HG02763 (cell line): ENCODE data around the gene FBXW7.

ENCODE experiments used
- ATAC-seq: cut with Tn5 transposase; IDR thresholded peaks from one replicate; pipeline ENCODE4 v1.9.1; 2021; ENCODE audit warnings: mild to moderate bottlenecking, moderate library complexity; ENCODE audit not compliant: unreplicated experiment

The FBXW7 gene

DNA sequence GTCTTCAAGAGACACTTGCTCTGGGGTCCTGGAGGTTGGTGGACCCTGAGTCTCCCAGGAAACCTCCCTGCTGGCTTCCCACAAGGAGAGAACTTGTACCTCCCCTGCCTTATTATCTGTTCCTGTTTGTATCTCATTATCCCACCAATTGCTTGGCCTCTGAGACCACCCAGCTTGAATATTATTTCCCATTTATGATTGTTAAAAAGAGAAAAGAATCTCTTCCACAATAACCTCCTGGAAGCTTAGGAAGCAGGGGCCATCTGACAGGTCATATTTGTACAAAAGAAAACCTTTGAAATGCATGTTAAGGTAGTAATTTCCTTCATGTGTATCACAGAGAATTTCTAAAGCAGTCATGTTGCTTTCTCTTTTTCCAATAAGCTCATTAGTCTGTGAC, 239.5 kb downstream of the FBXW7 start:
- no peak for ATAC-seq

DNA sequence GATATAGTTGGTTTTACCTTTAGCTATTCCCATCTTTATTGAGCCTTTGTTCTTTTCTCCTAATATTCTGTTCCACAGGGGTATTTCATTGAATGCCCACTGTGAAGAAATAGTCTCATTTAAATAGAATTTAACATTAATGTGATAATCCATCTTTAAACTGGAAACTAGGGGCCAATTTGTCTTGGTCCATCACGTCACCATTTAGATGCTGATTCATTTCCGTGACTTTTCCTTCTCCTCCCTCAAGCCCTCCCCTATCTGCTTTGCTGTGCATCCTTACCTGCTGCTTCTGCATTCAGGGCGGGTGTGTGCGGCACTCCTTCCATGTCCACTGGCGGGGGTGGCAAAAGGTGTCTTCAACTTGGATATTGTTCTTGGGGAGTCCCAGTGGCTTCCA, 241.1 kb downstream of the FBXW7 start:
- no peak for ATAC-seq

DNA sequence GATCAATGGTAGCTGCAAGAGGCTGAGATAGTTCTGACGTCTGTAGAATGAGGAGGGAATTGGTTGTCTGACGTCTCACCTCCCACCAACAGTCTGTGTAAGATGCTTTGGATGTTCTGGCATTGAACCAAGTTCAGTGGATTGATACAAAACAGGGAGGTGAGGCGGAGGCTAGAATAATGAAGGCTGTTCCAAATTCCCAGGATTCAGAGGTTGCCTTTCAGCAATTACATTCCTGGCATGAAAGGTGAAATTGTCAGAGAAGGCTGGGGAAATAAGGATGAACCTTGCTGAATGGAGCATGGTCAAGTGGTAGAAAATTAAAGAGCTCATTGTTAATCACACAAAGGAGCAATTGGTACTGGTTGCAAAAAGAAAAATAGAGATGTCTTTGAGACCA, 241.6 kb downstream of the FBXW7 start:
- no peak for ATAC-seq

DNA sequence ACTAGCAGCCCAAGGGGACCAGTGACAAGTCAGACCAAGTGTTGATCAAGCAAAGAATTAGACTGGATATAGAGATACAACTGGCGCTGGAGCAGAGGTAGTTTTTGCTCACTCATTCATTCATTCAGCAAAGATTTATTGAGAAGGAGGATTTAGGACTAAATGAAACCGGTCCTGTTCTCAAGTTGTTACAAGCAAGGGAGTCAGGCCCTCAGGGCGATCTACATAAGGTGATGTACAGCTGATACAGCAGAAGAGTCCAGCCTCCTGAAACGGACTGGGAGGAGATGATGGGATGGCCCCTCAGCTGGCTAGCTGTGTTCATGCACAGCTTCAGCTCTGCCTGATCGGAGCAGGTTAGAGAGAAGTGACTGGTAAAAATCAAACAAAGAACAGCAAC, 242.4 kb downstream of the FBXW7 start:
- ATAC-seq, result no peak

DNA sequence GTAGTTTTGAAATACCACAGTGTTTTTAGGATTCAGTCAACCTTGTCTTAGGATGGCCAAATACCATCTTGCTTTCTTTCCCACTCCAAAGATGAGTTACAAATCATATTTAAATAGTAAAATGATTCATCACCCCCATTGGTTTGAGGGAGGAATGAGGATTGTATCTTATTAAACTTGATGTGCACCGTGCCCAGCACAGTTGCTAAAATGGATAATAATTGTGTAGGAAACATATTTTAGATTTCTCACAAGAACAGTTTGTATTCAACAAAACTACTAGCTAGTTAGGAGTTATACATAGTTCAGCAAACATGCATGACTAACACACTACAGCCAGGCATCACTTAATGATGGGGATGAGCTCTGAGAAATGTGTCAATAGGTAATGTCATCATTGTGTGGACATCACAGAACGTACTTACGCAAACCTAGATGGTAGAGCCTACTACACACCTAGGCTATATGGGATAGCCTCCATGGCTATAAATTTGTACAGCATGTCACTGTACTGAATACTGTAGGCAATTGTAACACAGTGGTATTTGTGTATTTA, 245.4 kb downstream of the FBXW7 start:
- ATAC-seq, result no peak

DNA sequence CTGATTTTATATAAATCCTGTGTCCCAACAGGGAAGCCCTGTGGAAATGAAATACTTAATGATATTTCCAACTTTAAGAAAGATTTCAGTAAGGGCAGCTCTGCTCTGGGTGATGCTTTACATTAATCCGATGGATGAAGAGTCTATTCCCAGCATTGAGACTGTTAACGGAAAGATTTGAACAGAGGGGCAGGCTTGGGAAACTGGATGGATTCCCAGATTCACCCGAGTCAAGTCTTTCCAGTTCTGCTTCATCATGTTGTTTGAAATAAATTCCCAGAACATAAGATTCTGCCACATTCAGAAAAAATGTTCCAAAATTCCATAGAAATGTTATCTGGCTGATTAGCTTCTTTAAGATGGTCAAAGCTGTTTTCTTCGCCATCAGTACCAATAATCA, 246.0 kb downstream of the FBXW7 start:
- ATAC-seq, result no peak

DNA sequence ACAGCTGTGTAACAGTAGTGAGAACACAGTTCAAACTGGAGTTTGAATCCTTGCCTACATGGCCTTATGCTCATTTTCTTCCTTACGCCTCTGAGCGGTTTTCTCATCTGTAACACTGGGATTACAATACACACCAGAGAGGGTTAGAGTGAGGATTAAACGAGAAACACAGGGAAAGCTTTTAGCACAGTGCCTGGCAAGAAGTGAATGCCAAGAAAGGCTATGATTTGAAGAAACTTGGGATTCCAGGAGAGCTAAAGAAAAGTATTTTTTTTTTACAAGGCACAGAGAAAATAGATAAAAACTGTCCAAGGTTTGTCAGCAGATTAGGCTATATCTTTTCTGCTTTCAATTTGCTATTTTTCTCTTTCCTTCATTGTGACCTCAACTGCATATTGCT, 246.4 kb downstream of the FBXW7 start:
- ATAC-seq, result no peak

DNA sequence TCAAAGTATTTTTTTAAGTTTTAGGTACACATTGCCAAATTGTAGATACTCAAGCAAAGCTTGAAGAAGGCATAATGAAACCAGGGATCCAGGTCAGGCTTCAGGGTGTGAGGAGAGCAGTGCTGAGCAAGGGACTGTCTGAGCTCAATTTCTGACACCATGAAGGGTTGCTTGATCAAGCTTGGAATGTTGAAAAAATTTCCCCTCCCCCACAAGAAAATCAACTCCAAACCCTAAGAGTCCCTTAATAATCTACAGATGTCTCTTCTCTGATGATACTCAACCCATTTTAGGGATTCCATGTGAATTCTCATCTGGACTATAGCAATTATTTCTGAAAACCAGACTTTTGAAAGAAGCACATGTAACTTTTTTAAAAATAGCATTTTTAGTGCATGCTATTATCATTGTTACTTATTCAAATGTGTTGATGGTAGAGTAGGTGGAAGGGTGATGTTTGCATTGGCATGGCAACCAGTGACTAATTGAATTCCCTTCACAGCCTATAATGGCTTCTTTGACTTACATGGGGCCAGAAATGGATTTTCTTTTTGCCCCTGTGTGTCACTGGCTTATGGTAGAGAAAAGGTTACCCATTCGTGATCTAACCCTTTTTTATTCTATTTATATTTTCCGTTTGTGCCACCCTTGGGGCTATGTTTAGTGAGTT, 252.0 kb downstream of the FBXW7 start:
- no peak for ATAC-seq

DNA sequence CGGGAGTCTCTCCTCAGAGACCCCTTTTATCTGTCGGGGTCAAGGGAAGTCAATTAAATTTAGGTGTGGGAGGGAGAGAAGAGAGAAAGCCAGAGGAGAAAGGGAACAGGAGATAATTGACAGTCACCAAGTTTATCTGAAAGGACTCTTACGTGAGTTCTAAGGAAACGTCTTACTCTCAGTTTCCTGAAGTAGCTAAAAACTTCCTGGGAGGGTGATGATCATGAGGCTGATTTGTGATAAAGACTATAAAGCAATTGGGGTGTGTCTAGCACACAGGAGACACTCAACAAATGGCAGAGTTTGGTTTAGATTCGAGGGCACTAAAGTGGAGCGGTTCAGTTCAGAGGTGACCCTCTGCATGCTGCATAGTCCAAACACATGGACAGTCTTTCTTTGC, 254.1 kb downstream of the FBXW7 start:
- ATAC-seq, result no peak

DNA sequence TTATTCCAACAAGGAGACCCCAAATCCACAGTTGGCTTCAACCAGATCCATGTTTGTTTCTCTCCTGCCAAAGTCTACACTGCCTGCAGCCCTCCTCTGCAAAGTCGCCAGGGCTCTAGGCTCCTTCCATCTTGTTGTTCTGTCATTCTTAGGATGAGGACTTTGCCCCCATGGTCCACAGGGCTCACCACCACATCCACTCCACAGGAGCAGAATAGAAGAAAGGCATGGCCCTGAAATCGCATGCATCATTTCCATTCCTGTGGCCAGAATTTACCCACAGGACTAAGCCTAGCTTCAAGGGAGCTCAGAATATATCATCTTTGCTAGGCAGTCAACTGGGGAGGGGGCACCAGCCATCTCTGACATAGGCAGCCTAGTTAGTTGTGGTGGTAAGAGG, 254.7 kb downstream of the FBXW7 start:
- ATAC-seq, result no peak

DNA sequence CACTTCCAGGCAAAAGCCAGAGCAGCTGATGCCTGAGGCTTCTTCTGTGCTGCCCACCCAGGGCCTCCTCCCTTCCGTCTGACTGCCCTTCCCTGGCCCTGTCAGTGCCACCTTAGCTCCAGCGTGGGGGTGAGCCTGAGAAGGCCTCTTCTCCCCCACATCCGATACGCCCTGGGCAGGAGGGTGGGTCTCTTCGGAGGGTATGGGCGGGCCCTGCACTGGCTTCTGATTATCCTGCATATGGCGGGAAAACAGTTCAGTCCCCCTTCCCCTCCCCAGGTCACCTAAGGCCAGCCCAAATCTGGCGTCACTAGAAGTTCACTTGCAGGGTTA, 256.7 kb downstream of the FBXW7 start:
- ATAC-seq, result no peak

DNA sequence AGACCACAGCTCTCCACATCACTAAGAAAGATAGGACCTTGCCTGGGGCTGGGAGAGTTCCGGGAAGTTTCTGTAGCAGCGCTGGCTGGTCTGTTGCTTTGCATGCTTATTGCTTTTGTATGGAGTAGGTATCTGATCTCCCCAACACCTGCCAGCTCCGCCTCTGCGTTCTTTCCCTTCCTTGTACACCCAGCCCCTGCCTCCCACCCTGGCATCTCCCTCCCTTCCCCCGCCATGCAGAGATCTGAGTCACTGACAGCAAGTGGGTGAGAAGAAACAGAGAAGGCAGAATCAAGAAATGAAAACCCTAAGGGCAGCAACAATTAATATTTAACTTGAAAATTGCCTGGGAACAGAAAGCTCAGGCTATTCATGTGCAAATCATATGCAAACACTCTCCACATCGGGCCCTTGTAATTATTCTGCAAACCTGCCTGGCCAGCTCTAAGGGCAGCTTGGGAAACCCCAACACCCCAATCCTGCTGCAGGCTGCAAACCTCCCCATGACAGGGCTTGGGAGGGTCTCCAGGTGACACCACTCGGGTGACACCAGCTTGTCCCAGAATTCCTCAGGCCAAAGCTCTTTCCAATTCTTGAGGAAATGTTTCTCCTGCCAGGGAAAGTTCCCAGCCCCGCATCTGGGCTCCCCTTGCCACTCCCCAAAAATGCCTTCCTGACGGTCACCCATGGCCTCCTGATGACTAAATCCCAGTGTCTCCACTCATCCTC, 257.2 kb downstream of the FBXW7 start:
- peak; percentile 69 for ATAC-seq

DNA sequence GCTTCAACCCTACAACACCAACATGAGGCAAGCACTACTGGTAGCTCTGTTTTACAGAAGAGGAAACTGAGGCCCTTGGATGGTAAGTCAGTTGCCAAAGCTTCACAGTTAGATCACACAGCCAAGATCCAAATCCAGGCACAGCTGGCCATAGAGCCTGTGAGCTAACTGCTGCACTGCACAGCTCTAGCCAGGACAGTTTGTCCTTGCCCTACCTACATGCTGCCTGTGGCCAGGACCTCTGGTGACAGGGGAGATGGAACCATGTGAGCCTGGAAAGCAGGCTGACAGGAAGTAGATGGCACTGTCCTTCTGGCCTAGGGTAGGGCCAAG, 257.8 kb downstream of the FBXW7 start:
- ATAC-seq, result peak; percentile 35

DNA sequence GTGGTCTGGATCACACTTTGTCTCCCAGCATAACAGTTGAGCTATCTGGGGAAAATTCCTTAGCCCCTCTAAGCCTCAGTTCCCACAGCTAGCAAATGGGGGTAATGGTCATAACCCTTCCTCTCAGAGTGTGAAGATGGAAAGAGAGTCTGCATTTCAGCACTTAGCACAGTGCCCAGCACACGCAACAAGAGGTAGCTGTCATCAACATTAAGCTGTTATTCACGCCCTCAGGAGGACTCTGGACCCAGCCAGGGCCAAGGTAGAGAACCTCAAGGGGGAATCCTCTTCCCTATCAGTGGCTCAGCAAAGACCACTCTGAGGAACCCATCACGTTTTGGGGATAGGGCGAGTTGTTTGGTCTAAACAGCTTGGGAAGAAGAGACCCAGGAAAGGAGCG, 258.6 kb downstream of the FBXW7 start:
- ATAC-seq, result no peak

DNA sequence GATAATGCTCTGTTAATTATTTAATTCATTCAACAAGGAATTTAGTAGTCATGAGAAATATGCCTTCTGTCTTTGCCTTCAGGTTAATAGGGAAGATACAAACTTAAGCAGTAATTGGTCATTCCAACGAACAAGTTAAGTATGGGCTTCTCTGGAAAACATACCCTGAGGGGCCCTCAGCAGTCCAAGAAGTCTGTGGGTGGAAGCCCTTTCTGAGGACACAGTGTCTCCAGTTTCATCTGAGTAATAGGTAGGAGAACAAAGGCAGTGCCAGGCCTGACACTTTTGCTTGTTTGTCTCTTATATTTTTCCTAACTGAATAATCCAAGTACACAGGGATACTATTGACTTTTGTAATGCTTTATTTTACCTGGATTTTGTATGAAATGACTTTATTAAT, 262.5 kb downstream of the FBXW7 start:
- no peak for ATAC-seq
